ENCODE results near the gene CHERP. TPM values are rescaled to one million over a fixed set of nuclear protein-coding genes. Genes with fewer than 3 reads are reported as not detected.
A peak's percentile ranks its signal among the peaks of the same experiment; 100 is the strongest.

Gene CHERP
- total RNA-seq, 2 donors from 2014 or later = 8.6 to 34.9 TPM

- TF ChIP-seq CTCF (IDR thresholded peaks at IDR 0.05) (no peak), POLR2A (IDR thresholded peaks at IDR 0.05) (no peak)
- Histone ChIP-seq H3K4me3 (no peak overlapping the region), H3K36me3 (replicated peaks in 1 of 2; ENCODE audit: insufficient read depth in 1 of 2, low read depth in 2 of 2) (no peaks in the 10 kb centered on the region), H3K4me1 (peaks cover 66% of the 10 kb centered on the region), H3K27ac (peak overlapping the region in 2 of 4 donors; percentile 41 to 65), H3K27me3 (no peaks in the 10 kb centered on the region), H3K9me3 (no peaks in the 10 kb centered on the region)
- no peak for ATAC-seq
- DNase-seq = no peak
- intact Hi-C loops (cut with DNase I) = no loop called here
- WGBS, 2 donors = 49 to 65% methylated on average over 4 to 11 of the region's 11 CpGs
Observed at GRCh38 chr19:16588824-16589577, 46.8 kb upstream of the CHERP start.

- intact Hi-C loops (cut with DNase I) = no loop called here
- no peaks in the 10 kb centered on the region for H3K36me3 ChIP-seq (replicated peaks in 1 of 2; ENCODE audit: insufficient read depth in 1 of 2, low read depth in 2 of 2)
- WGBS, 2 donors = 27 to 35% methylated on average over 18 to 26 of the region's 26 CpGs
- H3K27me3 ChIP-seq = no peaks in the 10 kb centered on the region
- peak overlapping the region in 3 of 4 donors; percentile 14 to 65 (median 41) for H3K27ac ChIP-seq
- no peaks in the 10 kb centered on the region for H3K9me3 ChIP-seq
- H3K4me1 ChIP-seq = peaks cover 75% of the 10 kb centered on the region
- peak; percentile 56 for ATAC-seq
- no peak overlapping the region for H3K4me3 ChIP-seq
- TF ChIP-seq POLR2A (IDR thresholded peaks at IDR 0.05) (no peak), CTCF (IDR thresholded peaks at IDR 0.05) (no peak)
- DNase-seq = peak; percentile 40 to 81 (median 64)
Observed at GRCh38 chr19:16587833-16588823, 45.9 kb upstream of the CHERP start.

- ATAC-seq (no peak), DNase-seq (peak in 2 of 4 donors; percentile 34 to 62)
- H3K27me3 ChIP-seq = no peaks in the 10 kb centered on the region
- H3K4me1 ChIP-seq = peaks cover 81% of the 10 kb centered on the region
- no peak overlapping the region for H3K4me3 ChIP-seq
- 62 to 80% methylated on average over 5 to 20 of the region's 20 CpGs for WGBS, 2 donors
- TF ChIP-seq POLR2A (IDR thresholded peaks at IDR 0.05) (no peak), CTCF (IDR thresholded peaks at IDR 0.05) (no peak)
- H3K27ac ChIP-seq = peak overlapping the region in 2 of 4 donors; percentile 41 to 65
- H3K36me3 ChIP-seq (replicated peaks in 1 of 2; ENCODE audit: insufficient read depth in 1 of 2, low read depth in 2 of 2) = no peaks in the 10 kb centered on the region
- intact Hi-C loops (cut with DNase I) = no loop called here
- no peaks in the 10 kb centered on the region for H3K9me3 ChIP-seq
Observed at GRCh38 chr19:16586991-16587832, 45.0 kb upstream of the CHERP start.

- H3K27ac ChIP-seq = peak overlapping the region in 2 of 4 donors; percentile 59 to 79
- 82 to 100% methylated on average over 2 to 9 of the region's 9 CpGs for WGBS, 2 donors
Observed at GRCh38 chr19:16586477-16586871, 44.2 kb upstream of the CHERP start.

More at GRCh38 chr19:16586477-16586871, 44.2 kb upstream of the CHERP start:
- Histone ChIP-seq H3K4me1 (peaks cover 85% of the 10 kb centered on the region), H3K9me3 (no peaks in the 10 kb centered on the region), H3K36me3 (replicated peaks in 1 of 2; ENCODE audit: insufficient read depth in 1 of 2, low read depth in 2 of 2) (no peaks in the 10 kb centered on the region), H3K27me3 (no peaks in the 10 kb centered on the region), H3K4me3 (no peak overlapping the region)
- DNase-seq (no peak), ATAC-seq (no peak)
- TF ChIP-seq POLR2A (IDR thresholded peaks at IDR 0.05) (no peak), CTCF (IDR thresholded peaks at IDR 0.05) (no peak)
- intact Hi-C loops (cut with DNase I) = no loop called here
